Measurements from ENCODE around the gene ABCA2. TPM values are rescaled to one million over a fixed set of nuclear protein-coding genes. Genes with fewer than 3 reads are reported as not detected.

The ABCA2 gene
- total and polyA plus RNA-seq, 3 donors from 2014 or later: 33.6 to 65.5 (median 56.0) TPM

DNA sequence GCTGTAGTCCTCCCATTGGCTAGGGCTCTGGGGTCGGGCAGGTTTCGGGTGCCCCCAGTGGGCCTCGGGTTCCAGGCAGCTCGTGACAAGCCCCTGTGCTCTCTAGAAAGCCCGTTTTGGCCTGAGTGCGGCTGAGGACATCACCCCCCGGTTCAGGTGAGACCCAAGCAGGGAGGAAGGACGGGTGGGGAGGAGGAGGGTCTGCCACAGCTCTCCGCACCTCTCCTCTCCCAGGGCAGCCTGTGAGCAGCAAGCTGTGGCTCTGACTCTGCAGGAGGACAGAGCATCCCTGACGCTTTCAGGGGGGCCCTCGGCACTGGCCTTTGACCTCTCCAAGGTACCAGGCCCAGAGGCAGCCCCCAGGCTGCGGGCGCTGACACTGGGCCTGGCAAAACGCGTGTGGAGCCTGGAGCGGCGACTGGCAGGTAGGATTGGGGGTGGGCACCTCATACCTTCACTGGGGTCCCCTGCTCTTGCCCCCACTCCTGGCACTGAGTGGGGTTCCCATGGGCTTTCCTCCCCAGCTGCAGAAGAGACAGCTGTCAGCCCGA lies 35.1 kb downstream of the ABCA2 start:
- WGBS, 2 donors: 35 to 56% methylated on average over 1 to 14 of the region's 18 CpGs
- Histone ChIP-seq H3K4me1 (peaks cover 21% of the 10 kb centered on the region), H3K27ac (no peak overlapping the region), H3K36me3 (ENCODE audit: low read depth, missing control alignments) (no peaks in the 10 kb centered on the region), H3K27me3 (no peaks in the 10 kb centered on the region), H3K4me3 (peak overlapping the region; percentile 65 to 77), H3K9me3 (no peaks in the 10 kb centered on the region)
- no peak for DNase-seq
- TF ChIP-seq, protein P1, sequence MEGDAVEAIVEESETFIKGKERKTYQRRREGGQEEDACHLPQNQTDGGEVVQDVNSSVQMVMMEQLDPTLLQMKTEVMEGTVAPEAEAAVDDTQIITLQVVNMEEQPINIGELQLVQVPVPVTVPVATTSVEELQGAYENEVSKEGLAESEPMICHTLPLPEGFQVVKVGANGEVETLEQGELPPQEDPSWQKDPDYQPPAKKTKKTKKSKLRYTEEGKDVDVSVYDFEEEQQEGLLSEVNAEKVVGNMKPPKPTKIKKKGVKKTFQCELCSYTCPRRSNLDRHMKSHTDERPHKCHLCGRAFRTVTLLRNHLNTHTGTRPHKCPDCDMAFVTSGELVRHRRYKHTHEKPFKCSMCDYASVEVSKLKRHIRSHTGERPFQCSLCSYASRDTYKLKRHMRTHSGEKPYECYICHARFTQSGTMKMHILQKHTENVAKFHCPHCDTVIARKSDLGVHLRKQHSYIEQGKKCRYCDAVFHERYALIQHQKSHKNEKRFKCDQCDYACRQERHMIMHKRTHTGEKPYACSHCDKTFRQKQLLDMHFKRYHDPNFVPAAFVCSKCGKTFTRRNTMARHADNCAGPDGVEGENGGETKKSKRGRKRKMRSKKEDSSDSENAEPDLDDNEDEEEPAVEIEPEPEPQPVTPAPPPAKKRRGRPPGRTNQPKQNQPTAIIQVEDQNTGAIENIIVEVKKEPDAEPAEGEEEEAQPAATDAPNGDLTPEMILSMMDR (IDR thresholded peaks at IDR 0.05): no peak
- TF ChIP-seq POLR2A (IDR thresholded peaks at IDR 0.05): no peak
- intact Hi-C loops (cut with DNase I; ENCODE audit: low total_unique reads): no loop called here

DNA sequence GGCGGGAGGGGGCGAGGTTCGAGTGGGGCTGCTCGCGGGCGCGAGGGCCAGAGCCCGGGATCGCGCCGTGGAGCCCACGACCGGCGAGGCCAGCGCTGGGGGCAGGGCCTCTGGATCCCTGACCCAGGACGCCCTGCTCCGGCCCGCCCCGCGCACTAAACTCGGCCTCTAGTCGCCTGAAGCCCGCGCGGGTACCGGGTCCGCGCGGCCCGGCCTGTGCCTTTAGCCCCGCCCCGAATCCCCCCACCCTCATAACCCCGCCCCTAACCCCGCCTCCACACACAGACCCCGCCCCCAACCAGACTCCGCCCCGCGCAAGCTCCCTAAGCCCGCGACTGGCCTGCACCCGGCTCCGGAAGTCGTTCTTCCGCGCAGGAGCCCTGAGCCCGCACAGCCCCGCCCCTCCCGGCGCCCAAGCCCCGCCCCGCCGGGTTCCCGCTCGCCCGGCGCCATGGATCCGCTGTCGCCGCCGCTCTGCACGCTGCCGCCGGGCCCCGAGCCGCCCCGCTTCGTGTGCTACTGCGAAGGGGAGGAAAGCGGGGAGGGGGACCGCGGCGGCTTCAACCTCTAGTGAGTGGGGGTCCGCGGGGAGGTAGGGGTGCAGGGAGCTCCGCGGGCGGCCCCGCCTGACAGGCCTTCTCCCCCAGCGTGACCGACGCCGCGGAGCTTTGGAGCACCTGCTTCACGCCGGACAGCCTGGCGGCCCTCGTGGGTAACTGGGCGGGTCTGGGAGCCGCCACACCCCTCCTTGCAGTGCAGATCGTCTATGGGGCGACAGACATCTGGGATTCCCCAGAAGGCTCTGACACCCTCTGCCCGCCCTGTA lies 35.8 kb downstream of the ABCA2 start, which contains the start of gene PAXX:
Gene PAXX (plus strand): TSS at position 430 of the 826 bp plus-strand sequence. CDS start 22 bp downstream, at position 452.
- Histone ChIP-seq H3K27me3 (no peaks in the 10 kb centered on the region), H3K27ac (peak within 1 kb of the TSS; percentile 70 to 82), H3K4me3 (peak within 1 kb of the TSS; percentile 65 to 77), H3K4me1 (peaks cover 21% of the 10 kb centered on the region), H3K9me3 (no peaks in the 10 kb centered on the region), H3K36me3 (ENCODE audit: low read depth, missing control alignments) (no peaks in the 10 kb centered on the region)
- 1% methylated on average over 40 of the region's 92 CpGs; no CpG with 5 or more reads in 1 of the 2 donors for WGBS, 2 donors
- TF ChIP-seq, protein P1 (IDR thresholded peaks at IDR 0.05): peak in 1 of 3 experiments; percentile 8
- TF ChIP-seq POLR2A (IDR thresholded peaks at IDR 0.05): no peak
- DNase-seq: peak; percentile 94
- intact Hi-C loops (cut with DNase I; ENCODE audit: low total_unique reads): no loop called here

DNA sequence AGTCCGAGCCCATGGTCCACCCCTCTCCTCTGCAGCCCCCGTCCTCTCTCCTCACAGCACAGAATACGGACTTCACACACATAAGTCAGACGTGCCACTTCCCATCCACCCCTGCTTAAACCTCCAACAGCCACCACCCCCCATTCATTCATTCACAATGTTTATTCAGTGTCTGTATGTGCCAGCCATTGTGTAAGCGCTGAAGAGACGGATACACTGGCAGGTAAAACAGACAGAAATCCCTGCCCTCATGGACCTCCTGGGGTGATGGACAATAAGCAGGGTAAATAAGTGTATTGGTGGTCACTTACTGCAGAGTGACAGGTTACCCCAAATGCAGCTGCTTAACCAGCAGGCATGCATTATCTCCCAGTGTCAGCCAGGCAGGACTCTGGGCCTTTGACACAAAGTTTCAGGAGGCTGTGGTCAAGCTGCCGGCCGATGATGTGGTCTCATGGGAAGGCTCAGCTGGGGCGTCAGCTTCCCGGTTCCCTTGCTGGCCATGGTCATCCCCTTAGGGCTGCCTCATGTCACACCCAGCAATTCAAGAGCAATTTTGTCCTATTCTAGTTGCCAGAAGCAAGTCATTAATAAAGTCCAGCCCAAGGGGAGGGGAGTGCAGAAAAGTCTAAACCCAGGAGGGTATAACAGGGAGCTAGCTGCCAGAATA lies 37.7 kb downstream of the ABCA2 start:
- no peak for DNase-seq
- peaks cover 19% of the 10 kb centered on the region for H3K4me1 ChIP-seq
- TF ChIP-seq, protein P1 (IDR thresholded peaks at IDR 0.05): no peak
- no peak for TF ChIP-seq POLR2A (IDR thresholded peaks at IDR 0.05)
- no peaks in the 10 kb centered on the region for H3K9me3 ChIP-seq
- peak overlapping the region in 1 of 2 donors; percentile 19 for H3K27ac ChIP-seq
- intact Hi-C loops (cut with DNase I; ENCODE audit: low total_unique reads): no loop called here
- WGBS, 2 donors: 93 to 97% methylated on average over 10 of the region's 10 CpGs
- no peaks in the 10 kb centered on the region for H3K36me3 ChIP-seq (ENCODE audit: low read depth, missing control alignments)
- H3K4me3 ChIP-seq: no peak overlapping the region
- no peaks in the 10 kb centered on the region for H3K27me3 ChIP-seq

DNA sequence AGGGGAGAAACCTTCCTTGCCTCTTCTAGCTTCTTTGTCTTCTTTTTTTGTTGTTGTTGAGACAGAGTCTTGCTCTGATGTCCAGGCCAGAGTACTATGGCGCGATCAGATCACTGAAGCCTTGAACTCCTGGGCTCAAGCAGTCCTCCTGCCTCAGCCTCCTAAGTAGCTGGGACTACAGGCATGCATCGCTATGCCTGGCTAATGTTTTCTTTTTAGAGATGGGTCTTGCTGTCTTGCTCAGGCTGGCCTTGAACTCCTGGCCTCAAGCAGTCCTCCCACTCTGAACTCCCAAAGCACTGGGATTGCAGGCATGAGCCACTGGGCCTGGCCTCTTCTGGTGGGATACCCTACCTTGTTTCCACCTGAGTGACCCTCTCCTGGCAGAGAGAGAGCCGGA lies 39.2 kb downstream of the ABCA2 start:
- Histone ChIP-seq H3K27me3 (no peaks in the 10 kb centered on the region), H3K4me3 (no peak overlapping the region), H3K4me1 (peaks cover 26% of the 10 kb centered on the region), H3K36me3 (ENCODE audit: low read depth, missing control alignments) (no peaks in the 10 kb centered on the region), H3K27ac (no peak overlapping the region), H3K9me3 (no peaks in the 10 kb centered on the region)
- 87 to 95% methylated on average over 4 of the region's 4 CpGs for WGBS, 2 donors
- intact Hi-C loops (cut with DNase I; ENCODE audit: low total_unique reads): no loop called here
- TF ChIP-seq POLR2A (IDR thresholded peaks at IDR 0.05): no peak
- TF ChIP-seq, protein P1 (IDR thresholded peaks at IDR 0.05): no peak
- no peak for DNase-seq
